ENCODE results near the gene HES6. TPM values are rescaled to one million over a fixed set of nuclear protein-coding genes. Genes with fewer than 3 reads are reported as not detected.

Gene HES6
- total RNA-seq, 2 experiments from 2014 or later, result 13.1 to 13.8 TPM

DNA sequence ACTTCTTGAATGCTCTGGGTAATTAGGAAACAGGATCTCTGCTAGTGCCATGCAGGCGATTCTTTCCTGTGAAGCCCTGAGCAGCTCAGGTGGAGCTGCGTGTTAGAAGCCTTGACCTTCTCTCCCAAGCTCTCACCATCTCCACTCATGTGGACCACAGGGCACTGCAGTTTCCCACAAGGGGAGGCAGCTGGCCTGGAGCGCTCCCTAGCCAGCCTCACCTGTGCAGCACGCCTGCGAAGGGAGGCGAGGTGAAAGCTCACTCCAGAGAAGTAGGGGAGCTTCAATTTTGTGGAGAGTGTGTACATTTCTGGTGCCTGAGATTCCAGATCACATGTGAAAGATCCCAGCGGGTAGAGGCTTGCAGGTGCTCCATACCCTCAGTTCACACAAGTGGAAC, 11.1 kb upstream of the HES6 start:
- Histone ChIP-seq H4K20me1 (ENCODE audit: insufficient read depth, low read length) (no peaks in the 10 kb centered on the region), H3K9me3 (ENCODE audit: low read length) (no peaks in the 10 kb centered on the region), H3K79me2 (ENCODE audit: insufficient read depth, low read depth, low read length) (no peaks in the 10 kb centered on the region), H3K36me3 (ENCODE audit: insufficient read depth, low read length) (peaks cover 17% of the 10 kb centered on the region), H3K4me2 (ENCODE audit: low read length) (no peak overlapping the region), H3K4me1 (ENCODE audit: insufficient read depth, low read length, poor library complexity, severe bottlenecking) (no peaks in the 10 kb centered on the region), H3K9me2 (ENCODE audit: insufficient read depth, low read length) (no peaks in the 10 kb centered on the region), H3K4me3 (ENCODE audit: low read depth, low read length, poor library complexity, severe bottlenecking) (no peak overlapping the region), H2AFZ (ENCODE audit: low read length) (no peak overlapping the region), H3K27ac (ENCODE audit: low read depth, low read length, poor library complexity, severe bottlenecking) (no peak overlapping the region)
- intact Hi-C loops (cut with micrococcal nuclease; ENCODE audit: unreplicated experiment), result no loop called here
- no peak for DNase-seq (ENCODE audit: low spot score)
- ChIA-PET CTCF (ENCODE audit: unreplicated experiment) (no interaction called here), POLR2A (interaction anchor here (1.0 kb wide), 1 partner anchor 13 kb away, joined by 4 read pairs; no protein-coding TSS in a partner anchor)
- no TSS peak for BruUV-seq (replicated peaks)
- TF ChIP-seq, protein P1, sequence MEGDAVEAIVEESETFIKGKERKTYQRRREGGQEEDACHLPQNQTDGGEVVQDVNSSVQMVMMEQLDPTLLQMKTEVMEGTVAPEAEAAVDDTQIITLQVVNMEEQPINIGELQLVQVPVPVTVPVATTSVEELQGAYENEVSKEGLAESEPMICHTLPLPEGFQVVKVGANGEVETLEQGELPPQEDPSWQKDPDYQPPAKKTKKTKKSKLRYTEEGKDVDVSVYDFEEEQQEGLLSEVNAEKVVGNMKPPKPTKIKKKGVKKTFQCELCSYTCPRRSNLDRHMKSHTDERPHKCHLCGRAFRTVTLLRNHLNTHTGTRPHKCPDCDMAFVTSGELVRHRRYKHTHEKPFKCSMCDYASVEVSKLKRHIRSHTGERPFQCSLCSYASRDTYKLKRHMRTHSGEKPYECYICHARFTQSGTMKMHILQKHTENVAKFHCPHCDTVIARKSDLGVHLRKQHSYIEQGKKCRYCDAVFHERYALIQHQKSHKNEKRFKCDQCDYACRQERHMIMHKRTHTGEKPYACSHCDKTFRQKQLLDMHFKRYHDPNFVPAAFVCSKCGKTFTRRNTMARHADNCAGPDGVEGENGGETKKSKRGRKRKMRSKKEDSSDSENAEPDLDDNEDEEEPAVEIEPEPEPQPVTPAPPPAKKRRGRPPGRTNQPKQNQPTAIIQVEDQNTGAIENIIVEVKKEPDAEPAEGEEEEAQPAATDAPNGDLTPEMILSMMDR (conservative IDR thresholded peaks at IDR 0.05; ENCODE audit: low read length), result no peak
- TF ChIP-seq EZH2phosphoT487 (IDR thresholded peaks at IDR 0.05; ENCODE audit: borderline replicate concordance, low read depth, low read length), result no peak

DNA sequence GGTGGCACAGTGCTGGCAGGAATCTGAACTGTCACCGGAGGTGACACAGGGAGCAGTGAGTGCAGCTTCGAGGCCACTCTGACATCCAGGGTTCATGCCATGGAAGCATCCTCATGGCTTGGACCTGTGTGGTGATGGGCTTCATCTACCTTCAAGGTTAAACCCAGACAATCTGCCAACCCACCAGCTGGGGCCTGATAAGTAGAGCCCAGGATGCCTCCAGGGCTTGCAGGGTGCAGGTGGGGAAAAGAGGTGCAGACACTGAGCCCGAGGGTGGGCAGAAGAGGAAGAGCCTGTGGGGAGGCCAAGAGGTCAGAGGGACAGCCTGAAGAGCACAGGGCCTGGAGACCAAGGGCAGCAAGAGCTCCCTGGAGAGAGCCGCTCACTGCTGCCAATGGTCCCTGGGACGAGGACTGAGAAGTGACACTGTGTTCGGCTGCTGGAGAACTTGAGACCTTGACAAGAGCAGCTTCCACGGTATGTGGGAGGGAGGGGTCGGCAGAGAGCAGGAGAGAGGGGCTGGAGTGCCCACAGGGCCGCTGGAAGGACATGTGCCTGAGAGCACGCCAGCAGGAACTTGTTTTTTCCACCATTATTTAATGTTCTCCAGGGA, 8.1 kb upstream of the HES6 start:
- intact Hi-C loops (cut with micrococcal nuclease; ENCODE audit: unreplicated experiment), result no loop called here
- ChIA-PET POLR2A (no interaction called here), CTCF (ENCODE audit: unreplicated experiment) (no interaction called here)
- H3K4me1 ChIP-seq (ENCODE audit: insufficient read depth, low read length, poor library complexity, severe bottlenecking), result no peaks in the 10 kb centered on the region
- no TSS peak for BruUV-seq (replicated peaks)
- no peak for DNase-seq (ENCODE audit: low spot score)
- H4K20me1 ChIP-seq (ENCODE audit: insufficient read depth, low read length), result no peaks in the 10 kb centered on the region
- H3K4me2 ChIP-seq (ENCODE audit: low read length), result no peak overlapping the region
- H3K9me3 ChIP-seq (ENCODE audit: low read length), result no peaks in the 10 kb centered on the region
- TF ChIP-seq EZH2phosphoT487 (IDR thresholded peaks at IDR 0.05; ENCODE audit: borderline replicate concordance, low read depth, low read length), result no peak
- TF ChIP-seq, protein P1 (conservative IDR thresholded peaks at IDR 0.05; ENCODE audit: low read length), result no peak
- peaks cover 16% of the 10 kb centered on the region; the same call in 1 of the 2 replicates for H3K36me3 ChIP-seq (ENCODE audit: insufficient read depth, low read length)
- no peak overlapping the region for H3K27ac ChIP-seq (ENCODE audit: low read depth, low read length, poor library complexity, severe bottlenecking)
- no peak overlapping the region for H3K4me3 ChIP-seq (ENCODE audit: low read depth, low read length, poor library complexity, severe bottlenecking)
- H3K79me2 ChIP-seq (ENCODE audit: insufficient read depth, low read depth, low read length), result no peaks in the 10 kb centered on the region
- H2AFZ ChIP-seq (ENCODE audit: low read length), result no peak overlapping the region
- no peaks in the 10 kb centered on the region for H3K9me2 ChIP-seq (ENCODE audit: insufficient read depth, low read length)

DNA sequence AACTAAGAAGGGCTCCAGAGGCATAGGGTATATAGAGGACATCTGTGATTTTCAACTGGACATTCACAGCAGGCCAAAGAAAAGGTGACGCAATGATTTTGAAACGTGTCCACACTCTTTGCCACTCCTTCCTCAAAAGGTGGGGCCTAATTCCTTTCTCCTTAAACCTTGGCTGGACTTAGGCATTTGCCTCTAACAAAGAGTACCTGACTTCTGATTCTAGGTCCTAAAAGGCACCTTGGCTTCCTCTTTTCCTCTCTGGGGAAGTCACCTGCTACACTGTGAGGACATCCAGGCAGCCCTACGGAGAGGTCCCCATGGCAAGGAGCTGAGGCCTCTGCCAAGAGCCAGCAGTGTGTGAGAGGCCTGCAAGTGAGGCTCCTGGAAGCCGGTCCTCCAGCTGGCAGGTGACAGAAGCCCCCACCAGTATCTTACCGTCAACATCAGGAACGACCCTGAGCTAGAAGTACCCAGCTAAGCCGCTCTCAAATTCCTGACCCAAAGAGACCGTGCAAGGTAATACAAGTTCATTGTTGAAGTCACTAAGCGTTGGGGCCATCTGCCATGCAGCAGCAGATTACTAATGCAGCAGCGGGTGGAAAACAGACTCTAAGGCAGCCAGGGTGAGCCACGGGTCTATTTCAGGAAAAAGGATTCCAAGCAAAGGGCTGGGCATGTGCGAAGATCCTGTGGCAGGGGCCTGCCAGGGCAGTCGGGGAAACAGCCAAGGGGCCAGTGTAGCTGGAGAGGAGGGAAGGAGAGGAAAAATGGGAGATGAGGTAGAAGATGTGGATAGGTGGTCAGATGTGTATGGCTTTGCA, 7.4 kb upstream of the HES6 start:
- H2AFZ ChIP-seq (ENCODE audit: low read length), result no peak overlapping the region
- ChIA-PET POLR2A (no interaction called here), CTCF (ENCODE audit: unreplicated experiment) (no interaction called here)
- no peaks in the 10 kb centered on the region for H3K9me3 ChIP-seq (ENCODE audit: low read length)
- H3K4me2 ChIP-seq (ENCODE audit: low read length), result no peak overlapping the region
- DNase-seq (ENCODE audit: low spot score), result no peak
- H3K9me2 ChIP-seq (ENCODE audit: insufficient read depth, low read length), result no peaks in the 10 kb centered on the region
- peaks cover 16% of the 10 kb centered on the region; the same call in 1 of the 2 replicates for H3K36me3 ChIP-seq (ENCODE audit: insufficient read depth, low read length)
- H3K4me1 ChIP-seq (ENCODE audit: insufficient read depth, low read length, poor library complexity, severe bottlenecking), result no peaks in the 10 kb centered on the region
- TF ChIP-seq EZH2phosphoT487 (IDR thresholded peaks at IDR 0.05; ENCODE audit: borderline replicate concordance, low read depth, low read length), result no peak
- TF ChIP-seq, protein P1 (conservative IDR thresholded peaks at IDR 0.05; ENCODE audit: low read length), result no peak
- no peak overlapping the region for H3K27ac ChIP-seq (ENCODE audit: low read depth, low read length, poor library complexity, severe bottlenecking)
- no peak overlapping the region for H3K4me3 ChIP-seq (ENCODE audit: low read depth, low read length, poor library complexity, severe bottlenecking)
- no peaks in the 10 kb centered on the region for H4K20me1 ChIP-seq (ENCODE audit: insufficient read depth, low read length)
- no TSS peak for BruUV-seq (replicated peaks)
- intact Hi-C loops (cut with micrococcal nuclease; ENCODE audit: unreplicated experiment), result no loop called here
- no peaks in the 10 kb centered on the region for H3K79me2 ChIP-seq (ENCODE audit: insufficient read depth, low read depth, low read length)
